CD4-positive, alpha-beta T cell treated with Interleukin-15 for 4 hours (primary cell): ENCODE data around the gene CASKIN1.

Source experiments
- DNase-seq: peaks from one replicate; pipeline ENCODE4 v3.0.0-alpha.2; 2020; ENCODE audit warnings: low spot score

The CASKIN1 gene

DNA sequence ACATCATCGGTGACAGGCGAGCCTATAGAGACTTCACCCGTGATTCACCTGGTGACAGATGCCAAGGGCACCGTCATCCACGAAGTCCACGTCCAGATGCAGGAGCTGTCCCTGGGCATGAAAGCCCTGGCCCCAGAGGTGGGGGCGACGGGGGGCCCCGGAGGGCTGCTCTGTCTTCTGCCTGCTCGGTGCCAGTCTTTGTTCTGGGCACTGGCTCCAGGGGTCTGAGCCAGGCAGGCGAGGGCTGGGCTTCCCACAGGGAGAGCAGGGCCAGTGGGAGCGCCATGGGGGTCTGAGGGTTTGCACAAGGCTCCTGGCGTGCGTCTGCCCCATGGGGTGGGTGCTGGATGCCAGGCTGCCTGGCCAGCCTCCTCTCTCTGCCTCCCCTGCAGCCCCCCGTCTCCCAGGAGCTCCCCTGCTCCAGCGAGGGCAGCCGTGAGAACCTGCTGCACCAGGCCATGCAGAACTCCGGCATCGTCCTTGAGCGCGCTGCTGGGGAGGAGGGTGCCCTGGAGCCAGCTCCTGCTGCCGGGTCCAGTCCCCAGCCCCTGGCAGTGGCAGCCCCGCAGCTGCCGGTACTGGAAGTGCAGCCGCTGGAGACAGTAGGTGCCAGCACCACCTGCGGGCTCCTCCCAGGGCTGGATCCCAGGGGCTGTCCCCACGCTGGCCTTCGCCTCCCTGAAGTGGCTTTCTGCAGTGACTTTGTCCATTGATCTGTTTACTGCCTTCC, 36.8 kb upstream of the CASKIN1 start:
- DNase-seq, result no peak

DNA sequence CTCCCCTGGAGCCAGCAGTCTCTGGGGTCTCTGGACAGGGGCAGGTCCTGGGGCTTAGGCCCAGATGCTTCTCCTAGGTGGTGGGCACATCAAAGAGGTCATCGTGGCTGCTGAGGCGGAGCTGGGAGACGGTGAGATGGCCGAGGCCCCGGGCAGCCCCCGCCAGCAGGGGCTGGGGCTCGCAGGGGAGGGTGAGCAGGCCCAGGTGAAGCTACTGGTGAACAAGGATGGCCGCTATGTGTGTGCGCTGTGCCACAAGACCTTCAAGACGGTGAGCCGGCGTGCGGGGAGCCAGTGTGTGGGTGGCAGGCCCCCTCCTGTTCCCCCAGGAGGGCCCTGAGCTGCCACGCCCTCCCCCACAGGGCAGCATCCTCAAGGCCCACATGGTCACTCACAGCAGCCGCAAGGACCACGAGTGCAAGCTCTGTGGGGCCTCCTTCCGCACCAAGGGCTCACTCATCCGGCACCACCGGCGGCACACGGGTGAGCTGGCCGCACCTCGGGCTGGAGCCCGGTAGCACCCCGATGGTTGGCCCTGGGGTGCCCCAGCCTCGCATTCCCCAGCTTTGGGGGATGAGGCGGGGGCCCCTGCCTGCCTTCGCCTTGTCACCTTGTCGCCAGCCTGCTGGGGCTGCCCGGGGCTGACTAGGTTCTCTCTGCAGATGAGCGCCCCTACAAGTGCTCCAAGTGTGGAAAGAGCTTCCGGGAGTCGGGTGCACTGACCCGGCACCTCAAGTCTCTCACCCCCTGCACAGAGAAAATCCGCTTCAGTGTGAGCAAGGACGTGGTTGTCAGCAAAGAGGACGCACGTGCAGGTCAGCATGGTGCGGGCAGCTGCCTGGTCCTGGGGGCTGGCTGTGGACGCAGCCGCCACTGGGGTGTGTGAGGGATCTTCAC, 35.9 kb upstream of the CASKIN1 start:
- DNase-seq, result no peak

DNA sequence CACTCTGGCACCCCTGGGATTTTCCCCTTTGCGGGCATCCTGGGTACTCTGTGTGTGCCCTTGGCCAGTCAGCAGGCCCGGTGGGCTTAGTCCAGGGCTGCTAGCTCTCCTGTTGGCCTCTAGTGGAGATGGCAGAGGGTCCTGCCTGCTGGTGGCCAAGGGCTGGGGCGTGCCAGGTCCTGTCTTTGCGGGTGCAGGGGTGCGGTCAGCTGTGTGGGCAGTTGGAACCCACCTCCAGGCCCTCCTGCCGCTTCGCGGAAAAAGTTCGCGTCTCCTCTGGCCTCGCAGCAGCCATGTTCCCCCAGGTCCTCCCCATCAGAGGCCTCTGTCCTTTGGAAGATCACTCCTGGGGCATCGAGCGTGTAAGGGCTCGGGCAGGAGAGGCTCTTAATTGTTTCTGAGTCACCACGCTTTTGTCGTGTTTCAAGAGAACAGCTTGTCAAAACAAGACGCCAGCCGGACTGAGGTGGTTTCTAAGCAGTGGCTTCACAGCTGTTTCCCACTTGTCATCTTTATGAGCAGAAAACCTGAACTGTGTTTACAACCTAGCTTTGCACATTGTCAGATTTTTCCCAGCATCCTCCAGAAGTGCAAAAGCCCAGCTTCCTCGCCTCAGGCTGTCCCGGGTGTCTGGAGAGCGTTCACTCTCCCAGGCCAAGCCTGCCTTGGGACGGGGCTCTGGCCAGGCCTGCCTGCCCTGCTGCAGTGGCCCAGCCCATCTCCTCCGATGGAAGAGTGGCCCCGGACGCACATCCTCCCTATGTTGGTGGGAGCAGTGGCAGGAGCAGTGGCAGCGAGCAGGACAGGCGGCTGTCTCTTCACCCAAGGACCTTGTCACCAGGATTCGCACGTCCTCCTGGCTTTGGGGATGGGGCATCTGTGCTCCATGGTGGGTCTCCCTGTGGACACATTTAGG, 34.9 kb upstream of the CASKIN1 start:
- no peak for DNase-seq

DNA sequence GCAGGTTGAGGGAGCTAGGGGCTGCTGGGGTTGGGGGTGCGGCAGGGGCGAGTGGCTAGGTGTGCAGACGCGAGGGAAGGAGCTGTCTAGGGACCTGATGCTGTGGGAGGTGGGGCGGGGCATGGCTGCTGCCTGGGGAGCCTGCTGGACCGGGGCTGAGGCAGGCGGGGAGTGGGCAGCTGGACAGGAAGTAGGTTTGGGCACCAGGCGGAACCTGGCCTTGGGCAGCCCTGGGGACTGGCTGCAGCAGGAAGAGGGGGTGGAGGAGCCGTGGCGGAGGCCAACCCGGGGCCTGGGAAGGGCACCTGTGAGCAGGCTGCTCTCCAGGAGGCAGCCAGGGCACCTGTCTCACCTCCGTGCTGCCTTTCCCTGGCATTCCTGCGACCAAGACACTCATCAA, 34.0 kb upstream of the CASKIN1 start:
- no peak for DNase-seq

DNA sequence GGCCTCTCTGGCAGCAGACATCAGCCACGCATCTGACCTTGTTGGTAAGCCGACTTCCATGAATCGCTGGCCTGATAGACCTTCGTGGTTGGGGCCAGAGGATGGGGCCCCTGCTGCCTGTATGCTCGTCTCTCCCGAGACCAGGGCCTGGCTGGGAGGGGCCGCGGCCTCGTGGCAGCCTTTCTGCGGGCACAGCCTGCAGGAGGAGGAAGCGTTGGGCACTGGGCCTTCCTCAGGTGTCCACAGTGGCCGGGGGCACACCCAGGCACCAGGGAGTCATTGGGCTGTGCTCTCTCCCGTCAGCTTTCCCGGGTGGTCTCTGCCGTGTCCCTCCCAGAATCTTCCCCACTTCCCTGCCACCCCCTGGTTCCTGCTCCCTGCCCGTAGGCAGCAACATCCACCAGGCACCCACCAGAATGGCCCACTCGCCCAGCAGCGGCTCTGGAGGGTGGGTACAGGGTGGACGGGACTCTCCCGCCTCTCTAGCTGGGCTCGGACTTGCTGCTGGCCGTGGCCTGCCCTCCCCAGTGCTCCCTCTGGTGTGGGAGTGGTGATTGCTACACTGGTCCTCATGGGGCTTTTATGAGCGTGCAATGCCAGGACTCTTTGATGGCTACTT, 33.3 kb upstream of the CASKIN1 start:
- no peak for DNase-seq

DNA sequence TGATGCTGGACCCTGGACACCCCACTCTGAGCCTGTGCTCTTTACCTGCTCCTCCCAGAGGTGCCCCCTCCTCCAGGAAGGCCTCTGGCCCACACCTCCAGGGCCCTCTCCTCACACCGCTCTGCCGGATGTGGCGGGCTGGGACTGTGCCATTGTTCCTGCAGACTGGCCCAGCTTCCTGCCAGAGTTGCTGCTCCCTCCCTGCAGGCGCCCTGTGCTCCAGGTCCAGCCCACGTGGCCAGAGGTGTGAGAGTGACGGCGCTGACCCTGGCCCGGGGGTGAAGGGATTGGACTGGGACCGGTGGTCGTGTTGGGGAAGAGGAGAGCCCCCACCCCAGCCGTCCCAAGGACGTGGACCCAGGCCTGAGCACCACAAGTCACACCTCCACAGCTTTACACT, 32.7 kb upstream of the CASKIN1 start:
- DNase-seq, result no peak

DNA sequence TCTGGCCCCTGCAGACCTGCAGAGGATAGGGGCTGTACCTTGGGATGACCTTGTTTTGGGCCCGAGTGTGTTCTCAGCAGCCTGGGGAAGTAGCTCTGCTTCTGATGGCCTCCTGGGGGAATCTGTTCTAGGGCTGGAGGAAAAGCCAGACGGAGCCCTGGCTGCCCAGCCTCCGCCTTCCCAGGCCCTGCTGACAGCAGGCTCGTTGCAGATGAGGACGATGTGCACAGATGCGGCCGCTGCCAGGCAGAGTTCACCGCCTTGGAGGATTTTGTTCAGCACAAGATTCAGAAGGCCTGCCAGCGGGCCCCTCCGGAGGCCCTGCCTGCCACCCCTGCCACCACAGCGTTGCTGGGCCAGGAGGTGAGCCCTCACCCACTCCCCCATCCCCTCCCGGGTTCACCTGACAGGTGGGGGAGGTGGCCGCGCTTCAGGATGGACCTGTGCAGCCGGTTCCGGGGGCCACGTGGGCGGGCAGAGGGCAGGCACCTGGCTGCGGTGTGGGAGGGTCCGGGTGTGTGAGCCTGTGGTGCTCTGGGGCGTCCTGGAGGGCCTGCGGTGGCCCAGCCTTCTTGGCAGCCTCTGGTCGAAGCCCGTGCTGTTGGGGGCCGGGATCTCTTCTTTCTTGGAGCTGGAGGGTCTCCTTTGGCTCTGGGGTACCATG, 31.9 kb upstream of the CASKIN1 start:
- no peak for DNase-seq

DNA sequence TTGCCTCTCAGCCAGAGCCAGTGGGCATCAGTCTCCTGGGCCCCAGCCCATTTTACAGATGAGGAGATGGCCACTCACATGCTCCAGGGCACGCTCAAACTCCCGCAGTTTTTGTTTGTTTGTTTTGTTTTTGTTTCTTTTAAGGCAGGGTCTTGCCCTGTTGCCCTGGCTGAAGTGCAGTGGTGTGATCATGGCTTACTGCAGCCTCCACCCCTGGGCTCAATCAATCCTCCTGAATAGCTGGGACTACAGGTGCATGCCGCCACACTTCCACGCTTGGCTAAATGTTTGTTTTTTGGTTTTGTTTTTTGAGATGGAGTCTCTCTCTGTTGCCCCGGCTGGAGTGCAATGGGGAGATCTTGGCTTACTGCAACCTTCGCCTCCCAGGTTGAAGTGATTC, 30.5 kb upstream of the CASKIN1 start:
- no peak for DNase-seq

DNA sequence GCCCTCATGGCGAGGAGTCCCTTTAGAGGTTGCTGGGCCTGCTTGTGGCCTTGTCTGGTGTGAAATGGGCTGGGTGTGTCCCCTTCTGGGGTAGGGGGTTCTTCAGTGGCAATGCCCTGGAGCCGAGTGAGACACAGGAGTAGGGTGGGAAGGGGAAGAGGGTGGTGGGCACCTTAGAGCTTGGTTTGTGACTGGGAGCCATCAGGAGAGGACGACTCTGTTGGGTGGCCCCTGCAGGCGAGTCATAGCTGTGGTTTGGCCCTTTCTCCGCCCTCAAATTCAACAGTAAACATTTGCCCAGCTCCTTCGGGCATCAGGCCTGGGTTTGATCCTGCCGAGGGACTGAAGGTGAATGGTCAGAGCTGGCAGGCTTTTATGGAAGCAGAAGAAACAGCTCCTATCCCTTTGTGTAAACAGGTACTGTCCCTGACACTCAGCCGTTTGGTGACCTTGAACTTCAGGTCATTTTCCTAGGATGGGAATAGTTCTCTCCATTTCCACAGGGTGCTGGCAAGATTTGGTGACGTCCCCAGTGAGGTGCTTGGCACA, 29.9 kb upstream of the CASKIN1 start:
- no peak for DNase-seq

DNA sequence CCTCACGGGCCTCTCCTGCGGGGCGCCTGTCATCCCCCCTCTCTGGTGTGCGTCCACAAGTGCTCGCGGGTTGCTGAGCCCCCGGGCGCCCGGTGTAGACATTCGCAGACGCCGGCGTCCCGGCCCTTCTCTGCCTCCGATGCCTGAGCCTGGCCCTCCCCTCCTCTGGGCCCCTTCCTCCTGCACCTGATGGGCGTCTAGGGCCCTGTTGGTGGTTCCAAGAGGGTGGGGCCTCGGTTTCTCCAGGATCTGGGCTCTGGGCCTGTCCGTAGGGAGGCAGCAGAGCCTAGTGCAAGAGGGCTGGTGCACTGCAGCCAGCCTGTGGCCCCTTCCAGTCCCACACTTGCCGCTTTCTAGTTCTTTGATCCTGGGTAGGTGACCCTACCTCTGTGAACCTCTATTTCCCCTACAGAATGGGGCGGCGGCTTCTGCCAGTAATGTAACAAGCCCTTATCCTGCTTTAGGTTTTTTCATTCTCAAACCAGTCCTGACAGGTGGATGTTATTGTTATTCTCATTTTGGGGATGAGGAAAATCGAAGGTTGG, 27.6 kb upstream of the CASKIN1 start:
- peak; percentile 7 for DNase-seq

DNA sequence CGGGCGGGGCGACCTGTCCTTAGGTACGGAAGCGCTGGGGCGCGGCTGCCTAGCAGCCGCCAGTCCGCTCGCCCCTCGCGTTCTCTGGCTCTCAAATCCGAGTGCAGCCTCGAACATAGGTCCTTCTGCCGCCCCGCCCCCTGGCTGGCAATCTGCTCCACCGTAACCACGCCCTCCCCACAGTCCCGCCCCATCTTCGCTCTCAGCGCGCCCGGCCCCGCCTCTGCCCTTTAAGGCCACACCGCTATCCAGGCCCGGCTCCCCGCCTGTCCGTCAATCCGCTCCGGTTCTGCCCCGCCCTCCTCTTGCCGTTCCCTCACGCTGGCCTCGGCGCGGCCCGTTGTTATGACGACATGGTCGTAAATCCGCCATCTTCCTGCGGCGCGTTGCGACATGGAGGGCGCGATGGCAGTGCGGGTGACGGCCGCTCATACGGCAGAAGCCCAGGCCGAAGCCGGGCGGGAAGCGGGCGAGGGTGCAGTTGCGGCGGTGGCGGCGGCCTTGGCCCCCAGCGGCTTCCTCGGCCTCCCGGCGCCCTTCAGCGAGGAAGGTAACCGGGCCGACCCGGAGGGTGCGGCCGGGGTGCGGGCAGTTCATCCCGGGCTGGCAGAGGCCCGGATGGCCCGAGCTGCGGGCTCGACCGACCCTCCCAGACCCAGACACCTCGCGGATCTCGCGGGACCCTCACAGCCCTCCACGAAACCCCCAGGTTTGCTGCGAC, 27.0 kb upstream of the CASKIN1 start, which contains the start of gene E4F1:
Gene E4F1 (plus strand): TSS at position 371 of the 721 bp plus-strand sequence. CDS start 23 bp downstream, at position 394.
- DNase-seq, result peak; percentile 99

DNA sequence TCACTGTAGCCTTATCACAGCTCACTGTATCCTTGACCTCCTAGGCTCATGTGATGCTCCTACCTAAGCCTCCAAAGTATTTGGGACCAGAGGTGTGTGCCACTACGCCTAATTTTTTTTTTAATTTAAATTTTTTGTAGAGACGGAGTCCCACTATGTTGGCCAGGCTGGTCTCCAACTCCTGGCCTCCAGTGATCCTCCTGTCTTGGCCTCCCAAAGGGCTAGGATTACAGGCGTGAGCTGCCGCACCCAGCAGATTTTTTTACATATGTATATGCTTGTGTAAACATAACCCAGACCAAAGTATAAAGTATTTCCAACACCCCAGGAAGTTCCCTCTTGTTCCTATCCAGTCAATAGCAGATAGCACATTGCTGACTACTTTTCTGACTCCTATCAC, 19.9 kb upstream of the CASKIN1 start:
- no peak for DNase-seq

DNA sequence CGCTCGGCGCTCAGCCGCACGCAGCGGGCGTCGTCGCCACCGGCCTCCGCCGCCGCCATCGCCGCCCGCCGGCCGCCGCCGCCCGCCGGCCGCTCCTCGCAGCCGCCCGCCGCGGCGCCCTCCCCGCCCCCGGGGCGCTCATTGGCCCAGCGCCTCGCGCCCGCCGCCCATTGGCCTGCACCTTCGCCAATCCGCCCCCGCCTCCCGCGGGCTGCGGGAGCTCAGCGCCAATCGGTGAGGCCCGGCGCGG, 18.2 kb upstream of the CASKIN1 start, which contains the start of gene PGP:
Gene PGP (minus strand): TSS at position 122 of the 250 bp plus-strand sequence. CDS start 63 bp downstream, at position 59.
- no peak for DNase-seq

DNA sequence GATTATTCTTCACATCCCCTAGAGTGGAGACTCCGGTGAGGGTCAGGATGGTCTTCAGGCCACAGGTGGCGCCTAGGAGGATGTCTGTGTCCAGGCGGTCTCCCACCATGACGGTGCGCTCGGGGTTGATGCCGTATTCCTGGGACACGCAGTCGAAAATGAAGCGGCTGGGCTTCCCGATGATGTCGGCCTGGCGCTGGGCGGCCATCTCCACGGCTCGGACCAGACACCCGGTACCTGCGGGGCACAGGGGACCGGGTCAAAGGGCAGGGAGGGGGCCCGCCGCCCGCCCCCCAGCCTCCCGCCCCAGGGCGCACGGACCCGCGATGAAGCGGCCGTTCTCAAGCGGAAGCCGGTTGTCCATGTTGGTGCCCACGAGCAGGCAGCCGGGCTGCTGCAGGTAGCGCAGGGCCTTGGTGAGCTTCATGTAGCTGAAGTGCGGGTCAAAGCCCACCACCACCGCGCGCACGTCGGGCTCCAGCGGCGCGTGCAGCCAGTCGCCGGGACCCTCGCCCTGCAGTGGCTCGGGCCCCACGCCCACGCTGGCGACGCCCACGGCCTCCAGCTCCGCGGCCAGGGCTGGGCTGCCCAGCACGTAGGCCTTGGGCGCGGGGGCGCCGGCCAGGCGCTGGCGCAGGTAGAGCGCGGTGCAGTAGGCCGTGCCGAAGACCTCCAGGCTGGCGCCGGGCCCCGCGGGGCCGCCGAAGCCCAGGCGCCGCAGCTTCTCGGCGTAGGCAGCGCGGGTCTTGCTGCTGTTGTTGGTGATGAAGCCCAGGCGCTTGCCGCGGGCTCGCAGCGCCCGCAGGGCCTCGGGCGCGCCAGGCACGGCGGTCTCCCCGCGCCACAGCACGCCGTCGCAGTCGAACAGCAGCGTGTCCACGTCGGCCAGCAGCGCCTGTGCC, 17.7 kb upstream of the CASKIN1 start:
- DNase-seq, result no peak

DNA sequence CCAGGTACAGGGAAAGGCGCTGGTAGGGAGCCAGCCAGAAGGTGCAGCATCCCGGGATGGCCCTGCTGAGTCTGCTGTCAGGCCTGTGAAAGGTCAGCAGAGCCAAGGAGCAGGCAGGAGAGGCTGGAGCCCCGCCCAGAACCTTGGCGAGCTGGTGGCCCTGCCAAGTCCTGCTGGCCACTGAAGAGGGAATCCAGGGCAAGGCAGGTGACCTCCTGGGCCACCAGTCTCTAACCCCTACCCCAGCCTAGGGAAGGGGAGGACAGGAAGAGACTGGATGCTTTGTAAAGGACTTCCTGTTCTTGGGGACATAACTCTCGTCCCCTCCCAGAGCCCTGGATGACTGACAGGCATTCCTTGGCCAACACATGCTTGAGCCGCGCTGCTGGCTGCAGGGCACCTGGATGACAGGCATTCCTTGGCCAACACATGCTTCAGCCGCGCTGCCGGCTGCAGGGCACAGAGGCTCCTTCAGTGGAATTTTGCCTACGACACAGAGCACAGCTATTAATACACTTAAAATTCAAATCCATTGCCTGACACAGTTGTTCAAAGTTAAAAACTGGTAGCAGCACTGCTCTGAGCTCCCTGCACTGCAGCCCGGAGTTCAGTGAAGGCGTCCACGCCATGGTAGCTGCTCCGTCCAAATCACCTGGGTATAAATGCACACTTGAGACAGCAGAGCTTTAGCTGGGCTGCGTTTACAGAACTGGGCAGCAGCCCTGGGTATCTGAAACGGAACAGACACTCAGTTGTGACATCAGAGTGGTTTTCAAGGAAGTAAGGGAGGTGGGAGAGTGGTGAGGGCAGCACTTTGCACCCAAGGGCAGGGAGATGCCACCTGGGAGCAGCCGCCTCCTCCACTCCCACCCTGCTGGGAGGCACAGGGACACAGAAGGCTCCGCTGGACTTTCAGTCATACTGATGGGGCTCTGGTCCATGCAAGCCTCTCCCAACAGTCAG, 16.2 kb upstream of the CASKIN1 start:
- DNase-seq, result no peak

DNA sequence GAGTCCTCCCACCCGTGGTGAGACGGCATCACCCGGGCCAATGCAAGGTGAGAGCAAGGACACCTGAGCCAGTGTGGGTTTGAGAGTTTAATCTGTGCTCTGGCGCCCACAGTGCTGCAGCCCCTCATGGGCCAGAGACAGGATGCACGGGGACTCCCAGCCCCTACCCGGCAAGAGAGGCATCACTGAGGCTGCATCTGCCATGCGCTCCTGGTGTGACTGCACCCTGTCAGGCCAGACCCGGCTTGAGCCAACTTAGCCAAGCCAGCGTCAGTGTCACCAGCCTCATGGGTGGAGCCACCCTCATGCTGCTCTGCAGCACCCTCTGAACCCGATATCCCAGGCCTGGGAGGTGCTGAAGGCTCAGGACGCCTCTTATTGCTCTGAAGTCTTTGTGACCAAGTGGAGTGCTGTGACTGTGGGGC, 15.5 kb upstream of the CASKIN1 start:
- DNase-seq, result no peak
